GM21447 (cell line): Measurements from ENCODE around the gene CDH5.
"Not testable (repeated sequence)": the region's sequence is repeated elsewhere in the genome, so short reads cannot be mapped to it uniquely, and the experiment has no call there.

Source experiments
- ATAC-seq: cut with Tn5 transposase; IDR thresholded peaks from one replicate; pipeline ENCODE4 v1.9.1; 2021; ENCODE audit not compliant: unreplicated experiment

CDH5 gene

GRCh38 chr16:66366433-66367299, at the start of gene CDH5:
Gene CDH5, plus strand, starts transcription at chr16:66366691. Its CDS starts 12,647 bp downstream, at chr16:66379338.
- ATAC-seq = no peak

GRCh38 chr16:66318505-66318904, 48.0 kb upstream of the CDH5 start:
- ATAC-seq = no peak

GRCh38 chr16:66320774-66321173, 45.7 kb upstream of the CDH5 start:
- ATAC-seq = no peak

GRCh38 chr16:66322174-66322573, 44.3 kb upstream of the CDH5 start:
- peak; percentile 80 for ATAC-seq

GRCh38 chr16:66324815-66325515, 41.5 kb upstream of the CDH5 start:
- ATAC-seq = no peak

GRCh38 chr16:66325717-66326376, 40.6 kb upstream of the CDH5 start:
- no peak for ATAC-seq

GRCh38 chr16:66326991-66327513, 39.4 kb upstream of the CDH5 start:
- no peak for ATAC-seq

GRCh38 chr16:66328282-66328681, 38.2 kb upstream of the CDH5 start:
- ATAC-seq = no peak

- ATAC-seq = not testable (repeated sequence)
Observed at GRCh38 chr16:66331464-66331863, 35.0 kb upstream of the CDH5 start.

GRCh38 chr16:66332634-66333610, 33.6 kb upstream of the CDH5 start:
- no peak for ATAC-seq

- no peak for ATAC-seq
Observed at GRCh38 chr16:66334853-66335574, 31.5 kb upstream of the CDH5 start.

- ATAC-seq = no peak
Observed at GRCh38 chr16:66335704-66336329, 30.7 kb upstream of the CDH5 start.

GRCh38 chr16:66337463-66338188, 28.9 kb upstream of the CDH5 start:
- ATAC-seq = no peak

GRCh38 chr16:66342294-66342900, 24.1 kb upstream of the CDH5 start:
- ATAC-seq = no peak

GRCh38 chr16:66344533-66345145, 21.9 kb upstream of the CDH5 start:
- ATAC-seq = no peak

- ATAC-seq = no peak
Observed at GRCh38 chr16:66346221-66346620, 20.3 kb upstream of the CDH5 start.

- no peak for ATAC-seq
Observed at GRCh38 chr16:66352304-66352703, 14.2 kb upstream of the CDH5 start.

GRCh38 chr16:66353055-66353454, 13.4 kb upstream of the CDH5 start:
- ATAC-seq = no peak
